ENCODE results near the gene CDKN2D.

DNA sequence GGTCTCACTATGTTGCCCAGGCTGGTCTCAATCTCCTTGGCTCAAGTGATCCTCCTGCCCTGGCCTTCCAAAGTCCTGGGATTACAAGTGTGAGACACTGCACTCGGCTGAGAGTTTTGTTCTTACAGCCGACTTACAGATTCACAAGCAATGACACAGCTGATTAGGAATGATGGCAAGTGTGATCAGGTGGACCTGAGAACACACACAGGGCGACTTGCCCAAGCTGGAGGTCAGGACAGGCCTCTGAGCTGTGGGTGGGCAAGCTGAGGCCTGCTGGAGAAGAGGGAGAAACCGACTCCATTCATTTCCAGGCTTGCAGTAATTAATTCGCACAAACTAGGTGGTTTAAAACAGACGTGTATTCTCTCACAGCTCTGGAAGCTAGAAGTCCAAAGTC is 33.2 kb downstream of the CDKN2D start:
- no peak for TF ChIP-seq RAD21 (conservative IDR thresholded peaks at IDR 0.05)
- no peak for TF ChIP-seq EZH2 (IDR thresholded peaks at IDR 0.05; ENCODE audit: borderline replicate concordance, insufficient read depth, low read length, poor library complexity, severe bottlenecking)
- TF ChIP-seq, protein P1, sequence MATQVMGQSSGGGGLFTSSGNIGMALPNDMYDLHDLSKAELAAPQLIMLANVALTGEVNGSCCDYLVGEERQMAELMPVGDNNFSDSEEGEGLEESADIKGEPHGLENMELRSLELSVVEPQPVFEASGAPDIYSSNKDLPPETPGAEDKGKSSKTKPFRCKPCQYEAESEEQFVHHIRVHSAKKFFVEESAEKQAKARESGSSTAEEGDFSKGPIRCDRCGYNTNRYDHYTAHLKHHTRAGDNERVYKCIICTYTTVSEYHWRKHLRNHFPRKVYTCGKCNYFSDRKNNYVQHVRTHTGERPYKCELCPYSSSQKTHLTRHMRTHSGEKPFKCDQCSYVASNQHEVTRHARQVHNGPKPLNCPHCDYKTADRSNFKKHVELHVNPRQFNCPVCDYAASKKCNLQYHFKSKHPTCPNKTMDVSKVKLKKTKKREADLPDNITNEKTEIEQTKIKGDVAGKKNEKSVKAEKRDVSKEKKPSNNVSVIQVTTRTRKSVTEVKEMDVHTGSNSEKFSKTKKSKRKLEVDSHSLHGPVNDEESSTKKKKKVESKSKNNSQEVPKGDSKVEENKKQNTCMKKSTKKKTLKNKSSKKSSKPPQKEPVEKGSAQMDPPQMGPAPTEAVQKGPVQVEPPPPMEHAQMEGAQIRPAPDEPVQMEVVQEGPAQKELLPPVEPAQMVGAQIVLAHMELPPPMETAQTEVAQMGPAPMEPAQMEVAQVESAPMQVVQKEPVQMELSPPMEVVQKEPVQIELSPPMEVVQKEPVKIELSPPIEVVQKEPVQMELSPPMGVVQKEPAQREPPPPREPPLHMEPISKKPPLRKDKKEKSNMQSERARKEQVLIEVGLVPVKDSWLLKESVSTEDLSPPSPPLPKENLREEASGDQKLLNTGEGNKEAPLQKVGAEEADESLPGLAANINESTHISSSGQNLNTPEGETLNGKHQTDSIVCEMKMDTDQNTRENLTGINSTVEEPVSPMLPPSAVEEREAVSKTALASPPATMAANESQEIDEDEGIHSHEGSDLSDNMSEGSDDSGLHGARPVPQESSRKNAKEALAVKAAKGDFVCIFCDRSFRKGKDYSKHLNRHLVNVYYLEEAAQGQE (IDR thresholded peaks at IDR 0.05; ENCODE audit: borderline replicate concordance), result no peak
- TF ChIP-seq EP300 (conservative IDR thresholded peaks at IDR 0.05; ENCODE audit: poor library complexity, severe bottlenecking), result no peak
- TF ChIP-seq, protein P2, sequence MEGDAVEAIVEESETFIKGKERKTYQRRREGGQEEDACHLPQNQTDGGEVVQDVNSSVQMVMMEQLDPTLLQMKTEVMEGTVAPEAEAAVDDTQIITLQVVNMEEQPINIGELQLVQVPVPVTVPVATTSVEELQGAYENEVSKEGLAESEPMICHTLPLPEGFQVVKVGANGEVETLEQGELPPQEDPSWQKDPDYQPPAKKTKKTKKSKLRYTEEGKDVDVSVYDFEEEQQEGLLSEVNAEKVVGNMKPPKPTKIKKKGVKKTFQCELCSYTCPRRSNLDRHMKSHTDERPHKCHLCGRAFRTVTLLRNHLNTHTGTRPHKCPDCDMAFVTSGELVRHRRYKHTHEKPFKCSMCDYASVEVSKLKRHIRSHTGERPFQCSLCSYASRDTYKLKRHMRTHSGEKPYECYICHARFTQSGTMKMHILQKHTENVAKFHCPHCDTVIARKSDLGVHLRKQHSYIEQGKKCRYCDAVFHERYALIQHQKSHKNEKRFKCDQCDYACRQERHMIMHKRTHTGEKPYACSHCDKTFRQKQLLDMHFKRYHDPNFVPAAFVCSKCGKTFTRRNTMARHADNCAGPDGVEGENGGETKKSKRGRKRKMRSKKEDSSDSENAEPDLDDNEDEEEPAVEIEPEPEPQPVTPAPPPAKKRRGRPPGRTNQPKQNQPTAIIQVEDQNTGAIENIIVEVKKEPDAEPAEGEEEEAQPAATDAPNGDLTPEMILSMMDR (IDR thresholded peaks at IDR 0.05; ENCODE audit: poor library complexity, severe bottlenecking), result no peak
